DOHH2 (cell line): Measurements from ENCODE around the gene GABRR2.
"Not testable (repeated sequence)": the region's sequence is repeated elsewhere in the genome, so short reads cannot be mapped to it uniquely, and the experiment has no call there.

Experiments used
- H3F3A ChIP-seq: fragments of 200-600 bp; sonication (generic), shearing (Covaris generic); 2 replicates; pipeline ENCODE4 v1.6.0; 2016; ENCODE audit warnings: antibody characterized with exemption, mild to moderate bottlenecking; ENCODE audit not compliant: control insufficient read depth, insufficient read depth
- H3K27ac ChIP-seq: fragments of 200-600 bp; sonication (generic); 2 replicates; pipeline ENCODE4 v1.5.1; 2014; ENCODE audit warnings: low read depth, mild to moderate bottlenecking, low read length, moderate library complexity
- H3K27me3 ChIP-seq: fragments of 200-600 bp; sonication (generic); 2 replicates; pipeline ENCODE4 v1.6.1; 2014; ENCODE audit warnings: mild to moderate bottlenecking, low read length, mixed read lengths; ENCODE audit not compliant: control insufficient read depth
- H3K36me3 ChIP-seq: fragments of 200-600 bp; sonication (generic); 2 replicates; pipeline ENCODE4 v1.6.1; 2014; ENCODE audit warnings: mild to moderate bottlenecking, low read length, moderate library complexity, mixed read lengths; ENCODE audit not compliant: control insufficient read depth
- H3K4me1 ChIP-seq: fragments of 200-600 bp; sonication (generic); 2 replicates; pipeline ENCODE4 v1.6.1; 2014; ENCODE audit warnings: mild to moderate bottlenecking, low read length, mixed read lengths; ENCODE audit not compliant: control insufficient read depth
- H3K4me2 ChIP-seq: fragments of 200-600 bp; sonication (generic); 2 replicates; pipeline ENCODE4 v1.6.0; 2014; ENCODE audit warnings: mild to moderate bottlenecking, low read length, moderate library complexity
- H3K4me3 ChIP-seq: fragments of 200-600 bp; sonication (generic); 2 replicates; pipeline ENCODE4 v1.5.1; 2014; ENCODE audit warnings: mild to moderate bottlenecking, low read length, mixed read lengths
- H3K79me2 ChIP-seq: fragments of 200-600 bp; sonication (generic); 2 replicates; pipeline ENCODE4 v1.6.1; 2014; ENCODE audit warnings: mild to moderate bottlenecking, low read length, mixed read lengths; ENCODE audit not compliant: control insufficient read depth
- H3K9me2 ChIP-seq: fragments of 200-600 bp; sonication (generic); replicated peaks from 2 replicates; pipeline ENCODE4 v1.6.1; 2014; ENCODE audit warnings: mild to moderate bottlenecking, low read length, mixed read lengths; ENCODE audit not compliant: control insufficient read depth
- H3K9me3 ChIP-seq: fragments of 200-600 bp; sonication (generic); 2 replicates; pipeline ENCODE4 v1.6.1; 2014; ENCODE audit warnings: antibody characterized with exemption, low read length, mixed read lengths; ENCODE audit not compliant: control insufficient read depth, insufficient read depth
- H4K20me1 ChIP-seq: fragments of 200-600 bp; sonication (generic); 2 replicates; pipeline ENCODE4 v1.6.0; 2014; ENCODE audit warnings: low read depth, mild to moderate bottlenecking, antibody characterized with exemption, low read length, moderate library complexity; ENCODE audit not compliant: control insufficient read depth, insufficient read depth
- EZH2phosphoT487 ChIP-seq: fragments of 200-600 bp; sonication (generic); IDR thresholded peaks from 2 replicates; pipeline ENCODE4 v1.6.1; 2017; ENCODE audit warnings: borderline replicate concordance, mild to moderate bottlenecking, antibody characterized with exemption, low read length, moderate library complexity, mixed read lengths
- TF ChIP-seq, protein P1 (sequence below): fragments of 200-600 bp; sonication (generic); IDR thresholded peaks from one replicate; pipeline ENCODE4 v1.5.1; 2014; ENCODE audit warnings: antibody characterized with exemption, mild to moderate bottlenecking, low read depth, low read length; ENCODE audit not compliant: poor library complexity, severe bottlenecking

The GABRR2 gene

DNA sequence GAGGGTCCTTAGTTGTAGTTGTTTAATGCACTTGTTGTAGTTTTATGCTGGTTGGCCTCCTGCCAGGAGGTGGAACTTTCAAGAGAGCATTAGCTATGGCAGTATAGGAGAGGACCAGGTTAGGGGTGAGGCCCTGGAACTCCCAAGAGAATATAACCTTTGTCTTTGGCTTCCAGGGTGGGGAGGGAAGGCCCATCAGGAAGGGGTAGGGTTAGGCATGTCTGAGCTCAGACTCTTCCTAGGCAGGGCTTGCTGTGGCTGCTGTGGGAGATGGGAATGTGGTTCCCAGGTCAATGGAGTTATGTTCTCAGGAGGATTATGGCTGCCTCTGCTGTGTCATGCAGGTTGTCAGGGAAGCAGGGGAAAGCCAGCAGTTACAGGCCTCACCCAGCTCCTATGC is 77.9 kb downstream of the GABRR2 start:
- no peaks in the 10 kb centered on the region for H3K36me3 ChIP-seq
- H3K4me2 ChIP-seq = no peak overlapping the region
- peaks cover 11% of the 10 kb centered on the region for H3K4me1 ChIP-seq
- H3K27ac ChIP-seq = no peak overlapping the region
- H3F3A ChIP-seq = no peaks in the 10 kb centered on the region
- H4K20me1 ChIP-seq = no peaks in the 10 kb centered on the region
- H3K27me3 ChIP-seq = no peaks in the 10 kb centered on the region
- no peaks in the 10 kb centered on the region for H3K9me3 ChIP-seq
- H3K79me2 ChIP-seq = no peaks in the 10 kb centered on the region
- no peak for TF ChIP-seq EZH2phosphoT487
- TF ChIP-seq, protein P1, sequence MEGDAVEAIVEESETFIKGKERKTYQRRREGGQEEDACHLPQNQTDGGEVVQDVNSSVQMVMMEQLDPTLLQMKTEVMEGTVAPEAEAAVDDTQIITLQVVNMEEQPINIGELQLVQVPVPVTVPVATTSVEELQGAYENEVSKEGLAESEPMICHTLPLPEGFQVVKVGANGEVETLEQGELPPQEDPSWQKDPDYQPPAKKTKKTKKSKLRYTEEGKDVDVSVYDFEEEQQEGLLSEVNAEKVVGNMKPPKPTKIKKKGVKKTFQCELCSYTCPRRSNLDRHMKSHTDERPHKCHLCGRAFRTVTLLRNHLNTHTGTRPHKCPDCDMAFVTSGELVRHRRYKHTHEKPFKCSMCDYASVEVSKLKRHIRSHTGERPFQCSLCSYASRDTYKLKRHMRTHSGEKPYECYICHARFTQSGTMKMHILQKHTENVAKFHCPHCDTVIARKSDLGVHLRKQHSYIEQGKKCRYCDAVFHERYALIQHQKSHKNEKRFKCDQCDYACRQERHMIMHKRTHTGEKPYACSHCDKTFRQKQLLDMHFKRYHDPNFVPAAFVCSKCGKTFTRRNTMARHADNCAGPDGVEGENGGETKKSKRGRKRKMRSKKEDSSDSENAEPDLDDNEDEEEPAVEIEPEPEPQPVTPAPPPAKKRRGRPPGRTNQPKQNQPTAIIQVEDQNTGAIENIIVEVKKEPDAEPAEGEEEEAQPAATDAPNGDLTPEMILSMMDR = no peak
- H3K4me3 ChIP-seq = no peak overlapping the region
- H3K9me2 ChIP-seq = no peaks in the 10 kb centered on the region

DNA sequence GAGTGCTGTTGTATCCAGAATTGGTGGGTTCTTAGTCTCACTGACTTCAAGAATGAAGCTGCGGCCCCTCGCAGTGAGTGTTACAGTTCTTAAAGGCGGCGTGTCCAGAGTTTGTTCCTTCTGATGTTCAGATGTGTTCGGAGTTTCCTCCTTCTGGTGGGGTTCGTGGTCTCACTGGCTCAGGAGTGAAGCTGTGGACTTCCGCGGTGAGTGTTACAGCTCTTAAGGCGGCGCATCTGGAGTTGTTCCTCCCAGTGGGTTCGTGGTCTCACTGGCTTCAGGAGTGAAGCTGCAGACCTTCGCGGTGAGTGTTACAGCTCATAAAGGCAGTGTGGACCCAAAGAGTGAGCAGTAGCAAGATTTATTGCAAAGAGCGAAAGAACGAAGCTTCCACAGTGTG is 81.5 kb downstream of the GABRR2 start:
- H4K20me1 ChIP-seq, H3F3A ChIP-seq, H3K27ac ChIP-seq, H3K27me3 ChIP-seq, H3K9me2 ChIP-seq, H3K9me3 ChIP-seq, H3K4me1 ChIP-seq, H3K4me3 ChIP-seq, H3K79me2 ChIP-seq, H3K36me3 ChIP-seq, H3K4me2 ChIP-seq: not testable (repeated sequence)

DNA sequence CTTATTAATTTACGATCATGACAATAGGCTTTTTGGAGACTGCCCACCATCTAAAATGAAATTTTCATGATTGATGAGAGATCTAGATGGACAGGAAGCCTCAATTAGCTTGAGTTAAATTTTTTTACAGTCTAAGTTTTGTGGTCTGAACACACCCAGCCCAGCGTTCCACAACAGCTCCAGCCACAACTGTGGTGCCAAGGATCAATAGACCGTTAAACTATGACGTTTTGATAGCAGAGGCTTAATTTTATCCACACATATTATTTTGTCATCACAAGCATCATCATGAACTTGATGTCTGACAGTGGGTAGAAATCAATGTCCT is 92.4 kb downstream of the GABRR2 start:
- no peak overlapping the region for H3K27ac ChIP-seq
- H3K9me3 ChIP-seq = no peaks in the 10 kb centered on the region
- H3F3A ChIP-seq = no peaks in the 10 kb centered on the region
- H3K27me3 ChIP-seq = peaks cover 21% of the 10 kb centered on the region
- H3K4me3 ChIP-seq = no peak overlapping the region
- no peaks in the 10 kb centered on the region for H3K36me3 ChIP-seq
- H4K20me1 ChIP-seq = no peaks in the 10 kb centered on the region
- no peak for TF ChIP-seq EZH2phosphoT487
- TF ChIP-seq, protein P1 = no peak
- H3K79me2 ChIP-seq = no peaks in the 10 kb centered on the region
- no peaks in the 10 kb centered on the region for H3K4me1 ChIP-seq
- no peaks in the 10 kb centered on the region for H3K9me2 ChIP-seq
- H3K4me2 ChIP-seq = no peak overlapping the region

DNA sequence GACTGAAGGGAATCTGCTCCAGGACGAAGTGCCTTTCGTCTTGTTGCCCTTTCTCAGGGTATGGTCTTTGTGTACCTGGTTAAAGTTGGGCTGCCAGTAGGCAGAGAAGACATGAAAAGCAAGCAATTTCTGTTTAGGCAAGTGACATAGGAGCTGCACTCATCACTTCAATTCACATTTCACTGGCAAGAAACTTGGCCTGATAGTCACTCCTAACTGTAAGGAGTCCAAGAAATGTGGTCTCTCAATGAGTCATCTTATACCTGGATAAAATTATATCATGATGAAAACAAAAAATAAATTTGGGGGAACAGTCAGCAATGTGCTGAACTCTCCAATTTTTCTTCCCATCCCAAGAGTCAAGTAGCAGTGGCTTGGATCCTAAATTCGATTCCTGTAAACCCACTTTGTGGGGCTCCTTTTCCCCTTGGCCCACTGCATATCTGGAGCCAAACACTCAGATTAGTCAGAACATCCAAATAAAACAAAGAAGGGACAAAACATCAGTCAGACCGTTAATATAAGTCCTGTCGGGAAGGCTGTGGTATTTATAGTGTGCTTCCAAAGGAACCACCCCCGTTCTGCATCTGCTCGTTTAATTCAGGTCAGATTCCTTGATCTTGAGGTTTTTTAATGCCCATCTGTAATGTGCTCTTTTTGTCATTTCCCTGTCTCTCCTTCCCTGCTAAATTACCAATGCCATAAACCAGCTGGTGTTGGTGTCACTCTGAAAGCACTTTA is 93.0 kb downstream of the GABRR2 start:
- Histone ChIP-seq H3K27me3 (peaks cover 24% of the 10 kb centered on the region), H3K9me2 (no peaks in the 10 kb centered on the region), H3K79me2 (no peaks in the 10 kb centered on the region), H4K20me1 (no peaks in the 10 kb centered on the region), H3K27ac (no peak overlapping the region), H3F3A (no peaks in the 10 kb centered on the region), H3K36me3 (no peaks in the 10 kb centered on the region), H3K9me3 (no peaks in the 10 kb centered on the region), H3K4me3 (no peak overlapping the region), H3K4me1 (no peaks in the 10 kb centered on the region), H3K4me2 (no peak overlapping the region)
- TF ChIP-seq EZH2phosphoT487 = no peak
- TF ChIP-seq, protein P1 = no peak
